Measurements from ENCODE around the gene GOLGA8F. TPM values are rescaled to one million over a fixed set of nuclear protein-coding genes. Genes with fewer than 3 reads are reported as not detected.
"Not testable (repeated sequence)": the region's sequence is repeated elsewhere in the genome, so short reads cannot be mapped to it uniquely, and the experiment has no call there.

Gene GOLGA8F
- not detected for polyA plus RNA-seq (2013)

DNA sequence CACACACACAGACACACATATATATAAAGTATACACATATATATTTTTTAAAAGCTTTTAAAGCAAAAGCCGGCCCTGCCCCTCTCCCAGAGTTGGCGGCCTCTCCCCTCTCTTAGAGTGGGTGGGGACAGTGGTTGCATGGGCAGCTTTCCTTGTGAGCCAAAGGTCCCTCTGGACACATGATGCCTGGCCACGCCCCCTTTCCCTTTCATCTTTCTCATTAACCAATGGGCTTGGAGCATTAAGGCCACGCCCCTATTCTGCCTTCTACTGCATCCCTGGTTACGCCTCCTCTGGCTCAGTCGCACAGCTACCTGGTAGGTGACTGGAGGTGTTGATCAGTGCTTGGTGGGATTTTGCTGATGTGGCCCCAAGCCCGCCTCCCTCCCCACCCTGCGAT, at the start of gene GOLGA8F:
Gene GOLGA8F, plus strand, starts transcription at position 301 of the 400 bp plus-strand sequence. Its CDS starts 98 bp downstream, at position 399.
- H3K27ac ChIP-seq (ENCODE audit: insufficient read depth in 1 of 2, low read depth in 1 of 2, low read length in 2 of 2, poor library complexity in 1 of 2, severe bottlenecking in 2 of 2); POLR2A ChIA-PET; H3K27me3 ChIP-seq (replicated peaks in 2 of 5; ENCODE audit: control insufficient read depth in 4 of 5, insufficient read depth in 5 of 5, low read length in 4 of 5); H3K9me3 ChIP-seq (ENCODE audit: control extremely low read depth in 1 of 5, control insufficient read depth in 4 of 5, insufficient read depth in 2 of 5, low read depth in 1 of 5, low read length in 4 of 5); H3K36me3 ChIP-seq (ENCODE audit: control insufficient read depth in 4 of 4, insufficient read depth in 4 of 4, low read length in 3 of 4); H3K4me1 ChIP-seq (ENCODE audit: control extremely low read depth in 1 of 4, control insufficient read depth in 4 of 4, insufficient read depth in 4 of 4, low read length in 3 of 4); DNase-seq; CTCF ChIA-PET; H3K4me3 ChIP-seq (ENCODE audit: control insufficient read depth in 1 of 7, extremely low read depth in 1 of 7, insufficient read depth in 4 of 7, low read depth in 2 of 7, low read length in 6 of 7): not testable (repeated sequence)
- no CpG with 5 or more reads among the region's 8 CpGs for WGBS (ENCODE audit: insufficient coverage)

DNA sequence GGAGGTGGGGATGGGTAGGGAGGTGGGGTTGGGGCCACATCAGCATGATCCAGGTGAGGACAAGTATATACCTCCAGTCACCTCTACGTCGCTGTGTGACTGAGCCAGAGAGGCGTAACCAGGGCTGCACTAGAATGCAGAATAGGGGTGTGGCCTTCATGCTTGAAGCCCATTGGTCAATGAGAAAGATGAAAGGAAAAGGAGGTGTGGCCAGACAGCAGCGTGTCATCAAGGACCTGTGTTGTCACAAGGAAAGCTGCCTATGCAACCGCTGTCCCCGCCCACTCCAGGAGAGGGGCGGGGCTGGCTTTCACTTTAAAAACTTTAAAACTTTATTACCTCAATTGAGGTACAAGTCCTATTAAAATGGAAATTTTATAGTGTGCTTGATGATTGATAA, 20.5 kb upstream of the GOLGA8F start, which contains the start of gene GOLGA6L24:
Gene GOLGA6L24, minus strand, starts transcription at position 101 of the 400 bp plus-strand sequence. Its CDS starts 61 bp downstream, at position 40.
- CTCF ChIA-PET; H3K9me3 ChIP-seq (ENCODE audit: control extremely low read depth in 1 of 5, control insufficient read depth in 4 of 5, insufficient read depth in 2 of 5, low read depth in 1 of 5, low read length in 4 of 5); H3K27ac ChIP-seq (ENCODE audit: insufficient read depth in 1 of 2, low read depth in 1 of 2, low read length in 2 of 2, poor library complexity in 1 of 2, severe bottlenecking in 2 of 2); H3K4me1 ChIP-seq (ENCODE audit: control extremely low read depth in 1 of 4, control insufficient read depth in 4 of 4, insufficient read depth in 4 of 4, low read length in 3 of 4); H3K4me3 ChIP-seq (ENCODE audit: control insufficient read depth in 1 of 7, extremely low read depth in 1 of 7, insufficient read depth in 4 of 7, low read depth in 2 of 7, low read length in 6 of 7); POLR2A ChIA-PET; H3K36me3 ChIP-seq (ENCODE audit: control insufficient read depth in 4 of 4, insufficient read depth in 4 of 4, low read length in 3 of 4); DNase-seq; H3K27me3 ChIP-seq (replicated peaks in 2 of 5; ENCODE audit: control insufficient read depth in 4 of 5, insufficient read depth in 5 of 5, low read length in 4 of 5): not testable (repeated sequence)
- no CpG with 5 or more reads among the region's 7 CpGs for WGBS (ENCODE audit: insufficient coverage)

- H3K36me3 ChIP-seq (ENCODE audit: control insufficient read depth in 4 of 4, insufficient read depth in 4 of 4, low read length in 3 of 4); DNase-seq; POLR2A ChIA-PET; H3K27ac ChIP-seq (ENCODE audit: insufficient read depth in 1 of 2, low read depth in 1 of 2, low read length in 2 of 2, poor library complexity in 1 of 2, severe bottlenecking in 2 of 2); H3K9me3 ChIP-seq (ENCODE audit: control extremely low read depth in 1 of 5, control insufficient read depth in 4 of 5, insufficient read depth in 2 of 5, low read depth in 1 of 5, low read length in 4 of 5); H3K4me3 ChIP-seq (ENCODE audit: control insufficient read depth in 1 of 7, extremely low read depth in 1 of 7, insufficient read depth in 4 of 7, low read depth in 2 of 7, low read length in 6 of 7); H3K27me3 ChIP-seq (replicated peaks in 2 of 5; ENCODE audit: control insufficient read depth in 4 of 5, insufficient read depth in 5 of 5, low read length in 4 of 5); H3K4me1 ChIP-seq (ENCODE audit: control extremely low read depth in 1 of 4, control insufficient read depth in 4 of 4, insufficient read depth in 4 of 4, low read length in 3 of 4); CTCF ChIA-PET: not testable (repeated sequence)
- WGBS (ENCODE audit: insufficient coverage): no CpG with 5 or more reads among the region's 17 CpGs
Observed at GRCh38 chr15:28365502-28365901, 13.0 kb upstream of the GOLGA8F start.

DNA sequence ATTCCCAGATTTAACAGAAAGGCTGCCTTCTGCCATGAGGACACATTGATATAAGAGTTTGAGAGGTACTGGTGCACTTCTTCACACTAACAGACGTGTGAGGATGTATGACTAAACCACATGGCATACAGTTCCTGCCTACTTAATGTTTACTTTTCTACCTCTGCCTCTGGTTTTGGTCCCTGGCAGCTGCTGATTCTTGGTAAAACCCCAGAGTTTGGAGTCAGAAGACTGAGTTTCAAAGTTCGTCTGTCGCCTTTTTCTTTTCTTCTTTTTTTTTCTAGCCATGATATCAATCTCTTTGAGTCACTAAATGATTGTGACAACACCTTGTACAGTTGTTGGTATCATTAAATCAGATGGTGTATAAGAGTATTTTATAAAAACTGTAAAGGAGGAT, 1.6 kb downstream of the GOLGA8F start:
- DNase-seq; CTCF ChIA-PET; H3K27ac ChIP-seq (ENCODE audit: insufficient read depth in 1 of 2, low read depth in 1 of 2, low read length in 2 of 2, poor library complexity in 1 of 2, severe bottlenecking in 2 of 2); H3K27me3 ChIP-seq (replicated peaks in 2 of 5; ENCODE audit: control insufficient read depth in 4 of 5, insufficient read depth in 5 of 5, low read length in 4 of 5); H3K9me3 ChIP-seq (ENCODE audit: control extremely low read depth in 1 of 5, control insufficient read depth in 4 of 5, insufficient read depth in 2 of 5, low read depth in 1 of 5, low read length in 4 of 5); H3K36me3 ChIP-seq (ENCODE audit: control insufficient read depth in 4 of 4, insufficient read depth in 4 of 4, low read length in 3 of 4); H3K4me3 ChIP-seq (ENCODE audit: control insufficient read depth in 1 of 7, extremely low read depth in 1 of 7, insufficient read depth in 4 of 7, low read depth in 2 of 7, low read length in 6 of 7); H3K4me1 ChIP-seq (ENCODE audit: control extremely low read depth in 1 of 4, control insufficient read depth in 4 of 4, insufficient read depth in 4 of 4, low read length in 3 of 4); POLR2A ChIA-PET: not testable (repeated sequence)
- WGBS (ENCODE audit: insufficient coverage): no CpG with 5 or more reads among the region's 3 CpGs

DNA sequence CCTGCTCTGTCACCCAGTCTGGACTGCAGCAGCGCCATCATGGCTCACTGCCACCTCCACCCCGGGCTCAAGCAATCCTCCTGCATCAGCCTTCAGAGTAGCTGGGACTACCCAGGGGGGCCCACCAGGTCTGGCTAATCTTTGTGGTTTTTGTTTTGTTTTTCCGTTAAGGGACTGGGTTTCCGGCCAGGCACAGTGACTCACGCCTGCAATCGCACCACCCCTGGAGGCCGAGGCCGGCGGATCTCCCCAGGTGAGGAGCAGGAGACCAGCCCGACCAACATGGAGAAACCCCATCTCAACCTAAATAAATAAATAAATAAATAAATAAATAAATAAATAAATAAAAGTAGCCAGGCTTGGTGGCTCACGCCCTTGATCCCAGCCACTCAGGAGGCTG, 17.6 kb downstream of the GOLGA8F start:
- H3K9me3 ChIP-seq (ENCODE audit: control extremely low read depth in 1 of 5, control insufficient read depth in 4 of 5, insufficient read depth in 2 of 5, low read depth in 1 of 5, low read length in 4 of 5); CTCF ChIA-PET; H3K4me1 ChIP-seq (ENCODE audit: control extremely low read depth in 1 of 4, control insufficient read depth in 4 of 4, insufficient read depth in 4 of 4, low read length in 3 of 4); H3K36me3 ChIP-seq (ENCODE audit: control insufficient read depth in 4 of 4, insufficient read depth in 4 of 4, low read length in 3 of 4); H3K4me3 ChIP-seq (ENCODE audit: control insufficient read depth in 1 of 7, extremely low read depth in 1 of 7, insufficient read depth in 4 of 7, low read depth in 2 of 7, low read length in 6 of 7); DNase-seq; H3K27me3 ChIP-seq (replicated peaks in 2 of 5; ENCODE audit: control insufficient read depth in 4 of 5, insufficient read depth in 5 of 5, low read length in 4 of 5); POLR2A ChIA-PET; H3K27ac ChIP-seq (ENCODE audit: insufficient read depth in 1 of 2, low read depth in 1 of 2, low read length in 2 of 2, poor library complexity in 1 of 2, severe bottlenecking in 2 of 2): not testable (repeated sequence)
- WGBS (ENCODE audit: insufficient coverage): no CpG with 5 or more reads among the region's 11 CpGs

GRCh38 chr15:28402774-28403435, 24.4 kb downstream of the GOLGA8F start:
- no CpG with 5 or more reads among the region's 64 CpGs for WGBS (ENCODE audit: insufficient coverage)
- H3K9me3 ChIP-seq (ENCODE audit: control extremely low read depth in 1 of 5, control insufficient read depth in 4 of 5, insufficient read depth in 2 of 5, low read depth in 1 of 5, low read length in 4 of 5); H3K4me3 ChIP-seq (ENCODE audit: control insufficient read depth in 1 of 7, extremely low read depth in 1 of 7, insufficient read depth in 4 of 7, low read depth in 2 of 7, low read length in 6 of 7); DNase-seq; H3K27me3 ChIP-seq (replicated peaks in 2 of 5; ENCODE audit: control insufficient read depth in 4 of 5, insufficient read depth in 5 of 5, low read length in 4 of 5); CTCF ChIA-PET; H3K27ac ChIP-seq (ENCODE audit: insufficient read depth in 1 of 2, low read depth in 1 of 2, low read length in 2 of 2, poor library complexity in 1 of 2, severe bottlenecking in 2 of 2); POLR2A ChIA-PET; H3K4me1 ChIP-seq (ENCODE audit: control extremely low read depth in 1 of 4, control insufficient read depth in 4 of 4, insufficient read depth in 4 of 4, low read length in 3 of 4); H3K36me3 ChIP-seq (ENCODE audit: control insufficient read depth in 4 of 4, insufficient read depth in 4 of 4, low read length in 3 of 4): not testable (repeated sequence)

GRCh38 chr15:28420470-28420869, 42.0 kb downstream of the GOLGA8F start:
- H3K27me3 ChIP-seq (replicated peaks in 2 of 5; ENCODE audit: control insufficient read depth in 4 of 5, insufficient read depth in 5 of 5, low read length in 4 of 5); CTCF ChIA-PET; DNase-seq; H3K4me1 ChIP-seq (ENCODE audit: control extremely low read depth in 1 of 4, control insufficient read depth in 4 of 4, insufficient read depth in 4 of 4, low read length in 3 of 4); POLR2A ChIA-PET; H3K36me3 ChIP-seq (ENCODE audit: control insufficient read depth in 4 of 4, insufficient read depth in 4 of 4, low read length in 3 of 4); H3K27ac ChIP-seq (ENCODE audit: insufficient read depth in 1 of 2, low read depth in 1 of 2, low read length in 2 of 2, poor library complexity in 1 of 2, severe bottlenecking in 2 of 2); H3K4me3 ChIP-seq (ENCODE audit: control insufficient read depth in 1 of 7, extremely low read depth in 1 of 7, insufficient read depth in 4 of 7, low read depth in 2 of 7, low read length in 6 of 7); H3K9me3 ChIP-seq (ENCODE audit: control extremely low read depth in 1 of 5, control insufficient read depth in 4 of 5, insufficient read depth in 2 of 5, low read depth in 1 of 5, low read length in 4 of 5): not testable (repeated sequence)
- WGBS (ENCODE audit: insufficient coverage): no CpG with 5 or more reads among the region's 3 CpGs

Data from common myeloid progenitor, CD34-positive (primary cell).